Neural cell (in vitro differentiated cells): ENCODE measurements around the gene CDX1. TPM values are rescaled to one million over a fixed set of nuclear protein-coding genes. Genes with fewer than 3 reads are reported as not detected.

Experiments used
- H2AFZ ChIP-seq: fragments of 200-600, 300-800 bp; sonication (generic), shearing (Covaris generic); 2 replicates; pipeline ENCODE4 v1.6.0; 2014; ENCODE audit warnings: low read depth, mild to moderate bottlenecking, antibody characterized with exemption, low read length, moderate library complexity
- H3F3A ChIP-seq: fragments of 200-600 bp; shearing (Covaris generic); 2 replicates; pipeline ENCODE4 v1.6.1; 2016; ENCODE audit warnings: mild to moderate bottlenecking, moderate library complexity, mixed read lengths, antibody characterized with exemption, low read length; ENCODE audit not compliant: insufficient read depth, poor library complexity, severe bottlenecking
- H3K27ac ChIP-seq: fragments of 200-600, 300-800 bp; sonication (generic), shearing (Covaris generic); 2 replicates; pipeline ENCODE4 v1.5.1; 2014; ENCODE audit warnings: mild to moderate bottlenecking, low read length, moderate library complexity
- H3K27me3 ChIP-seq: fragments of 300-800, 200-600 bp; sonication (generic), shearing (Covaris generic); 2 replicates; pipeline ENCODE4 v1.6.0; 2014; ENCODE audit warnings: mild to moderate bottlenecking, low read depth, low read length, moderate library complexity; ENCODE audit not compliant: insufficient read depth
- H3K36me3 ChIP-seq: fragments of 300-800, 200-600 bp; sonication (generic), shearing (Covaris generic); 2 replicates; pipeline ENCODE4 v1.5.1; 2014; ENCODE audit warnings: mild to moderate bottlenecking, antibody characterized with exemption, low read length, moderate library complexity; ENCODE audit not compliant: insufficient read depth
- H3K4me2 ChIP-seq: fragments of 300-800, 200-600 bp; sonication (generic), shearing (Covaris generic); 2 replicates; pipeline ENCODE4 v1.6.0; 2014; ENCODE audit warnings: mild to moderate bottlenecking, low read length
- H3K4me3 ChIP-seq: fragments of 300-800, 200-600 bp; sonication (generic), shearing (Covaris generic); 2 replicates; pipeline ENCODE4 v1.5.1; 2014; ENCODE audit warnings: mild to moderate bottlenecking, low read length, moderate library complexity
- H3K79me2 ChIP-seq: fragments of 200-600 bp; shearing (Covaris generic); replicated peaks from 2 replicates; pipeline ENCODE4 v1.6.0; 2014; ENCODE audit warnings: mild to moderate bottlenecking, low read length, moderate library complexity; ENCODE audit not compliant: insufficient read depth
- H3K9ac ChIP-seq: fragments of 300-800, 200-600 bp; sonication (generic), shearing (Covaris generic); 2 replicates; pipeline ENCODE4 v1.6.1; 2016; ENCODE audit warnings: mild to moderate bottlenecking, low read length, mixed read lengths
- H3K9me2 ChIP-seq: fragments of 200-600 bp; shearing (Covaris generic); 2 replicates; pipeline ENCODE4 v1.6.1; 2016; ENCODE audit warnings: mild to moderate bottlenecking, low read length, mixed read lengths; ENCODE audit not compliant: insufficient read depth
- H3K9me3 ChIP-seq: fragments of 200-600, 300-800 bp; sonication (generic), shearing (Covaris generic); 2 replicates; pipeline ENCODE4 v1.6.1; 2016; ENCODE audit warnings: mild to moderate bottlenecking, mixed run types, low read length, moderate library complexity, mixed read lengths
- H4K20me1 ChIP-seq: fragments of 200-600 bp; shearing (Covaris generic); 2 replicates; pipeline ENCODE4 v1.6.1; 2016; ENCODE audit warnings: mild to moderate bottlenecking, mixed run types; ENCODE audit not compliant: insufficient read depth
- EP300 ChIP-seq: fragments of 450-650 bp; conservative IDR thresholded peaks from 2 replicates; pipeline ENCODE4 v1.6.1; 2014; ENCODE audit warnings: antibody characterized with exemption, mild to moderate bottlenecking, moderate library complexity; ENCODE audit not compliant: poor library complexity, severe bottlenecking
- EZH2 ChIP-seq: fragments of 200-600, 300-800 bp; shearing (Covaris generic), sonication (generic); IDR thresholded peaks from 2 replicates; pipeline ENCODE4 v1.6.1; 2014; ENCODE audit warnings: antibody characterized with exemption, low read length, borderline replicate concordance, mild to moderate bottlenecking; ENCODE audit not compliant: insufficient read depth, poor library complexity, severe bottlenecking
- MXI1 ChIP-seq: fragments of 450-650 bp; conservative IDR thresholded peaks from 2 replicates; pipeline ENCODE4 v1.6.1; 2014; ENCODE audit warnings: antibody characterized with exemption, mild to moderate bottlenecking; ENCODE audit not compliant: poor library complexity, severe bottlenecking
- POLR2AphosphoS5 ChIP-seq: IDR thresholded peaks from 2 replicates; pipeline ENCODE4 v1.6.1; 2012
- RAD21 ChIP-seq: fragments of 450-650 bp; conservative IDR thresholded peaks from 2 replicates; pipeline ENCODE4 v1.6.1; 2014; ENCODE audit warnings: antibody characterized with exemption, mild to moderate bottlenecking, moderate library complexity
- SMC3 ChIP-seq: fragments of 450-650 bp; conservative IDR thresholded peaks from 2 replicates; pipeline ENCODE4 v1.6.1; 2014; ENCODE audit warnings: antibody characterized with exemption, mild to moderate bottlenecking, moderate library complexity; ENCODE audit not compliant: poor library complexity
- TAF1 ChIP-seq: IDR thresholded peaks from 2 replicates; pipeline ENCODE4 v1.6.1; 2012; ENCODE audit warnings: low read depth
- polyA plus RNA-seq: library from polyadenylated mRNA; depleted of rRNA; stranded (reverse); fragments of >200 nt; gene quantifications from 2 replicates; pipeline ENCODE4 v1.2.3, GENCODE V29; 2014
- TF ChIP-seq, protein P1 (sequence below): fragments of 450-650 bp; IDR thresholded peaks from 2 replicates; pipeline ENCODE4 v1.5.1; 2014; ENCODE audit warnings: antibody characterized with exemption, mild to moderate bottlenecking, moderate library complexity; ENCODE audit not compliant: poor library complexity, severe bottlenecking
- TF ChIP-seq, protein P2 (sequence below): IDR thresholded peaks from 2 replicates; pipeline ENCODE4 v1.6.1; 2012; ENCODE audit warnings: borderline replicate concordance

Gene CDX1
- polyA plus RNA-seq, 1 donor from 2014 or later: not detected

GRCh38 chr5:150173161-150173560 is 6.6 kb downstream of the CDX1 start:
- H3F3A ChIP-seq: no peaks in the 10 kb centered on the region
- H3K4me2 ChIP-seq: no peak overlapping the region
- H3K27me3 ChIP-seq: peaks cover 6% of the 10 kb centered on the region
- H3K79me2 ChIP-seq: no peaks in the 10 kb centered on the region
- no peak overlapping the region for H3K9ac ChIP-seq
- no peak for TF ChIP-seq RAD21
- TF ChIP-seq EP300: no peak
- no peak for TF ChIP-seq POLR2AphosphoS5
- TF ChIP-seq, protein P1, sequence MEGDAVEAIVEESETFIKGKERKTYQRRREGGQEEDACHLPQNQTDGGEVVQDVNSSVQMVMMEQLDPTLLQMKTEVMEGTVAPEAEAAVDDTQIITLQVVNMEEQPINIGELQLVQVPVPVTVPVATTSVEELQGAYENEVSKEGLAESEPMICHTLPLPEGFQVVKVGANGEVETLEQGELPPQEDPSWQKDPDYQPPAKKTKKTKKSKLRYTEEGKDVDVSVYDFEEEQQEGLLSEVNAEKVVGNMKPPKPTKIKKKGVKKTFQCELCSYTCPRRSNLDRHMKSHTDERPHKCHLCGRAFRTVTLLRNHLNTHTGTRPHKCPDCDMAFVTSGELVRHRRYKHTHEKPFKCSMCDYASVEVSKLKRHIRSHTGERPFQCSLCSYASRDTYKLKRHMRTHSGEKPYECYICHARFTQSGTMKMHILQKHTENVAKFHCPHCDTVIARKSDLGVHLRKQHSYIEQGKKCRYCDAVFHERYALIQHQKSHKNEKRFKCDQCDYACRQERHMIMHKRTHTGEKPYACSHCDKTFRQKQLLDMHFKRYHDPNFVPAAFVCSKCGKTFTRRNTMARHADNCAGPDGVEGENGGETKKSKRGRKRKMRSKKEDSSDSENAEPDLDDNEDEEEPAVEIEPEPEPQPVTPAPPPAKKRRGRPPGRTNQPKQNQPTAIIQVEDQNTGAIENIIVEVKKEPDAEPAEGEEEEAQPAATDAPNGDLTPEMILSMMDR: no peak
- no peak for TF ChIP-seq TAF1
- TF ChIP-seq MXI1: no peak
- TF ChIP-seq SMC3: no peak
- no peaks in the 10 kb centered on the region for H3K9me2 ChIP-seq
- no peak overlapping the region for H3K27ac ChIP-seq
- no peak overlapping the region for H2AFZ ChIP-seq
- H3K36me3 ChIP-seq: no peaks in the 10 kb centered on the region
- no peaks in the 10 kb centered on the region for H4K20me1 ChIP-seq
- H3K9me3 ChIP-seq: no peaks in the 10 kb centered on the region
- no peak overlapping the region for H3K4me3 ChIP-seq

DNA sequence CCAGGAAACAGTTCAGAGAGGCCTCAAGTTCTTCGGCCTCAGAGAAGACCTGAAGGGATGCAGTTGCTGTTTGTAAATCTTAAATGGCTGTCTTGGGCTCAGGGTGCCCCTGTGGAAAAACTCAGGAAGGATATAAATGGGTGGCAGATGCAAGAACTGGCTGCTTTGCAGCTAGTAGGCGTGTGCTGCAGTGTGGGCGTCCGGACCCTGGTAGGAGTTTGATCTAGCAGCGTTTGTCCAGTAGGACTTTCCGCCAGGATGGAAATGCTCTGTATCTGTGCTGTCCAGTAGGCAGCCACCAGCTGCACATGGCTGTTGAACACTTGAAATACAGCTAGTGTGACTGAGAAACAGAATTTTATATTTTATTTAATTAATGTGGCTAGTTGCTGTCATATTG is 7.7 kb downstream of the CDX1 start:
- no peak overlapping the region for H3K27ac ChIP-seq
- H3K9me3 ChIP-seq: no peaks in the 10 kb centered on the region
- TF ChIP-seq TAF1 (no peak), SMC3 (no peak), EP300 (no peak), RAD21 (no peak), EZH2 (no peak), POLR2AphosphoS5 (no peak), MXI1 (no peak)
- TF ChIP-seq, protein P1: no peak
- TF ChIP-seq, protein P2, sequence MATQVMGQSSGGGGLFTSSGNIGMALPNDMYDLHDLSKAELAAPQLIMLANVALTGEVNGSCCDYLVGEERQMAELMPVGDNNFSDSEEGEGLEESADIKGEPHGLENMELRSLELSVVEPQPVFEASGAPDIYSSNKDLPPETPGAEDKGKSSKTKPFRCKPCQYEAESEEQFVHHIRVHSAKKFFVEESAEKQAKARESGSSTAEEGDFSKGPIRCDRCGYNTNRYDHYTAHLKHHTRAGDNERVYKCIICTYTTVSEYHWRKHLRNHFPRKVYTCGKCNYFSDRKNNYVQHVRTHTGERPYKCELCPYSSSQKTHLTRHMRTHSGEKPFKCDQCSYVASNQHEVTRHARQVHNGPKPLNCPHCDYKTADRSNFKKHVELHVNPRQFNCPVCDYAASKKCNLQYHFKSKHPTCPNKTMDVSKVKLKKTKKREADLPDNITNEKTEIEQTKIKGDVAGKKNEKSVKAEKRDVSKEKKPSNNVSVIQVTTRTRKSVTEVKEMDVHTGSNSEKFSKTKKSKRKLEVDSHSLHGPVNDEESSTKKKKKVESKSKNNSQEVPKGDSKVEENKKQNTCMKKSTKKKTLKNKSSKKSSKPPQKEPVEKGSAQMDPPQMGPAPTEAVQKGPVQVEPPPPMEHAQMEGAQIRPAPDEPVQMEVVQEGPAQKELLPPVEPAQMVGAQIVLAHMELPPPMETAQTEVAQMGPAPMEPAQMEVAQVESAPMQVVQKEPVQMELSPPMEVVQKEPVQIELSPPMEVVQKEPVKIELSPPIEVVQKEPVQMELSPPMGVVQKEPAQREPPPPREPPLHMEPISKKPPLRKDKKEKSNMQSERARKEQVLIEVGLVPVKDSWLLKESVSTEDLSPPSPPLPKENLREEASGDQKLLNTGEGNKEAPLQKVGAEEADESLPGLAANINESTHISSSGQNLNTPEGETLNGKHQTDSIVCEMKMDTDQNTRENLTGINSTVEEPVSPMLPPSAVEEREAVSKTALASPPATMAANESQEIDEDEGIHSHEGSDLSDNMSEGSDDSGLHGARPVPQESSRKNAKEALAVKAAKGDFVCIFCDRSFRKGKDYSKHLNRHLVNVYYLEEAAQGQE: no peak
- peaks cover 4% of the 10 kb centered on the region for H3K27me3 ChIP-seq
- H3K79me2 ChIP-seq: no peaks in the 10 kb centered on the region
- H4K20me1 ChIP-seq: no peaks in the 10 kb centered on the region
- no peak overlapping the region for H2AFZ ChIP-seq
- no peak overlapping the region for H3K4me3 ChIP-seq
- no peaks in the 10 kb centered on the region for H3K36me3 ChIP-seq
- no peak overlapping the region for H3K9ac ChIP-seq
- H3K9me2 ChIP-seq: no peaks in the 10 kb centered on the region
- H3K4me2 ChIP-seq: no peak overlapping the region
- H3F3A ChIP-seq: no peaks in the 10 kb centered on the region
